NB4 (cell line): ENCODE measurements around the gene TRAPPC10.

ENCODE experiments used
- CTCF ChIP-seq: IDR thresholded peaks from one replicate; pipeline ENCODE4 v1.5.1; 2012; ENCODE audit warnings: low read depth, low read length
- POLR2A ChIP-seq: IDR thresholded peaks from 2 replicates; pipeline ENCODE4 v1.6.1; 2011; ENCODE audit warnings: mild to moderate bottlenecking; ENCODE audit not compliant: insufficient read length; ENCODE audit errors: extremely low read depth
- TF ChIP-seq, protein P1 (sequence below): IDR thresholded peaks from 2 replicates; pipeline ENCODE4 v1.6.1; 2011; ENCODE audit warnings: low read depth, low read length

DNA sequence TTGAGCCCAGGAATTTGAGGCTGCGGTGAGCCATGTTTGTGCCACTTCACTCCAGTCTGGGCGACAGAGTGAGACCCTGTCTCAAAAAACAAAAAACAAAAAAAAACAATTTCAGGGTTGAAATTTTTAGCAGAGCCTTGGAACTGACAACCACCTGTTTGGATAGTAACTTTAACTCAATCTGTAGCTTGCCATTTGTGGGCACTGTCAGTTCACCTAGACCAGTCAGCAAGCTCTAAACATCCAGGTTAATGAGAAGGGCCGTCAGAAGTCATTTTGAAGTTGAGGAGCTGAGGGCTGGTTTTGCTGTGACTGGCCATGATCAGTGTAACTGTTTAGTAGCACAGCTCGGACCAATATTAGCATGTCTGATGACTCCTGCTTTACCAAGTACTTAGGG, 8.4 kb downstream of the TRAPPC10 start:
- TF ChIP-seq CTCF (no peak), POLR2A (no peak)
- TF ChIP-seq, protein P1, sequence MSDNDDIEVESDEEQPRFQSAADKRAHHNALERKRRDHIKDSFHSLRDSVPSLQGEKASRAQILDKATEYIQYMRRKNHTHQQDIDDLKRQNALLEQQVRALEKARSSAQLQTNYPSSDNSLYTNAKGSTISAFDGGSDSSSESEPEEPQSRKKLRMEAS = no peak
